KOPT-K1 (cell line): ENCODE data around the gene CTH.
"Not testable (repeated sequence)": the region's sequence is repeated elsewhere in the genome, so short reads cannot be mapped to it uniquely, and the experiment has no call there.

ENCODE experiments used
- H3K27ac ChIP-seq: fragments of 200-600 bp; sonication (generic); 2 replicates; pipeline ENCODE4 v1.5.1; 2016; ENCODE audit warnings: antibody characterized with exemption, mild to moderate bottlenecking, low read depth, low read length; ENCODE audit not compliant: poor library complexity, severe bottlenecking
- H3K36me3 ChIP-seq: fragments of 200-600 bp; sonication (generic); 2 replicates; pipeline ENCODE4 v1.5.1; 2017; ENCODE audit warnings: antibody characterized with exemption, mild to moderate bottlenecking, low read length, moderate library complexity; ENCODE audit not compliant: insufficient read depth
- H3K9me3 ChIP-seq: fragments of 200-600 bp; sonication (generic); 2 replicates; pipeline ENCODE4 v1.5.1; 2017; ENCODE audit warnings: antibody characterized with exemption, low read length, mild to moderate bottlenecking; ENCODE audit not compliant: insufficient read depth, poor library complexity, severe bottlenecking

CTH gene

DNA sequence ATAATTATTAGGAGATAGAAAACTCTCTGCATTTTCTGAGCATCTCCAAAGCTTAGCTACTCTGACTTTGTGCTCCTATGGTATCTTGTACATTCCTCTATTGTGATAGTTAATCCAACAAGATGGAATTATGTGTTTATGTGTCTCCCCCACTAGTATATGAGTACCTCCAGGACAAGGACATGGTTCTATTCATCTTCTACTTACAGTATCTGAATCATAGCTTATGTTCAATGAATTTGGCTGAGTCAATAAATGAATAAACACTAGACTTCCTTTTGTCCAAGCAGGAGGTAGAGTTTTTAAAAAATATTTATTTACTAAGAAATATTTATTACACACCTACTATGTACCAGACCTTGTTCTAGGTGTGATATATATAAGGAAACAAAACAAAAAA, 18.4 kb upstream of the CTH start:
- Histone ChIP-seq H3K36me3 (no peaks in the 10 kb centered on the region), H3K9me3 (no peaks in the 10 kb centered on the region)

DNA sequence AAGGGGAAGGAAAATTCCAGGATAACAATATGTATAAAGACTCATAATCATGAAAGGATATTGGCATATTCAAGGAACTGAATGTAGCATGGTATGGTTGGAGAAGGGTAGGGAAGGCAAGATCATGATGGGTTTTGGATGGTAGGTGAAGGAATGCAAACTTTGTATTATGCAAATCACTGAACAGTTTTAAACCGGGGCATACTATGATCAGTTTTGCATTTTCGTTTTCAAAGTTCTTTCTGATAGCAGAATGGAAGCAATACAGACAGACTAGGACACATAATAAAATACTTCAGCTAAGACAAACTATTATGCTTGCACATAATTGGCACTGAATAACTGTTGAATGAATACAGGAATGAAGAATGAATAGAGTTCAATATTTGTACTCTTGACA, 14.5 kb upstream of the CTH start:
- no peak overlapping the region for H3K27ac ChIP-seq
- H3K36me3 ChIP-seq, result no peaks in the 10 kb centered on the region
- H3K9me3 ChIP-seq, result no peaks in the 10 kb centered on the region

More for the DNA sequence above, 18.4 kb upstream of the CTH start:
- H3K27ac ChIP-seq, result no peak overlapping the region

DNA sequence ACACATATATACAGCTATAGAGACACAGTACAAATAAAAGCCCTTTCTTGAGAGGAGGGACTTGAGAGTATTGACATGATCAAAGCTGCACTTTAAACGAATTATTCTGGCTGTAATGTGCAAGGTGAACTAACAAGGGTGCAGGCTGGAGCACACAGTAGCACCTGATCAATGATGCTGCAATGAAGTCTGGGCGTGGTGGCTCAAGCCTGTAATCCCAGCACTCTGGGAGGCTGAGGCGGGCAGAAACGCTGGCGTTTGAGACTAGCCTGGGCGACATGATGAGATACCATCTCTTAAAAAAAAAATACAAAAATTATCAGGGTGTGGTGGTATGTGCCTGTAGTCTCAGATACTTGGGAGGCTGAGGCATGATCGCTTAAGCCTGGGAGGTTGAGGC, 14.1 kb upstream of the CTH start:
- H3K9me3 ChIP-seq, result no peaks in the 10 kb centered on the region
- no peaks in the 10 kb centered on the region for H3K36me3 ChIP-seq
- no peak overlapping the region for H3K27ac ChIP-seq

DNA sequence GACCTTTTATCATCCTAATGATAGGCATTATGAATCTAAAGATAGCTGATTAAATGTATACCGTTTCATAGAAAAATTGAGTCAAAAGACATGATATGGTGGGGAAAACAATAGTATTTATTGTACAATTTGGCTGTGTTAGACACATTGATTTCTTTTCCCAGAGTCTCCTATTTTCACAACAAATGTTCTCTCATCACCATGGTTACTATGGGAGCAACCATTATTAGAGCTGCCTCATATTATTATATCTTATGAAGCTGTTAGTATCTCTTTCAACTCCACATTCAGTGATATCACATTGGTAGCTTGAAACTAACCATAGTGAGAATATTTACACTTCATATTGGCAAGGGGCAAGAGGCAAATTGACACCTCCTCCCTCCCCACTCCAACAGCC, 10.7 kb upstream of the CTH start:
- no peaks in the 10 kb centered on the region for H3K9me3 ChIP-seq

DNA sequence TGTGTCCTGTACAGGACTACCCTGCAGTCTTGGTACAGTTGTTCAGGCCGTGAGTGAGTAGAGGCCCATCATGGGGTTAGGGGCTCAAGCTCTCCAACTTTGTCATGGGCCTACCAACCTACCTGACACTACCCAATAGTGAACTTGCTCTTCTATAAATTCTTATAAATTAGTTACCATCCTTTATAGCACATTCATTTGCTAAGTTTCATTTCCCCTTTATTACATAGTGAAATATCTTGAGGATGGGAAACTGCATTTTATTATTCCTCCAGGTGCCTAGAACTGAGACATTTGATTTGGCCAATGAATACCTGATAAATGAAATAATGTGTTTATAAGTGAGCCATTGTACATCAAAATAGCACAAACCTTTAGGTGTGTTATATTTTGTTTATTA, 9.1 kb upstream of the CTH start:
- Histone ChIP-seq H3K36me3 (no peaks in the 10 kb centered on the region), H3K27ac (no peak overlapping the region), H3K9me3 (no peaks in the 10 kb centered on the region)

More for the DNA sequence above, 10.7 kb upstream of the CTH start:
- Histone ChIP-seq H3K27ac (no peak overlapping the region), H3K36me3 (no peaks in the 10 kb centered on the region)

DNA sequence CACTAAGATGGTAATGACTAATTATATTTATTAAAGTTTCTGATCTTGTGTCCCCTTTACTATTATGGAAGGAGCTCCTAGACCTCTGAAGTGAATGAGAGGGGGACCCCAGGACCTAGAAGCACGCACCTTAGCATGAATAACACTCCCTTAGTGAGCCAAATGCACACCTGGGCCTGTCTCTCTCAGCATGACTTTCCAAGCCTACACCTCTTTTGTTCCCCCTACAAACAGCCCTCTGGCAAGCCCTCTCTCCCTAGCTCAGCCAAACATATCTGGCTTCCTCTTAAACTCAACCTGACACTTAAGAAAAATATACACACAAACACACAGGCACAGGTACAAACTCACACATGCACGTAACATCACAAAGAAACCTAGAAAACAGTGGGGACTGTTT, 7.3 kb upstream of the CTH start:
- no peaks in the 10 kb centered on the region for H3K36me3 ChIP-seq
- no peaks in the 10 kb centered on the region for H3K9me3 ChIP-seq
- H3K27ac ChIP-seq, result no peak overlapping the region

DNA sequence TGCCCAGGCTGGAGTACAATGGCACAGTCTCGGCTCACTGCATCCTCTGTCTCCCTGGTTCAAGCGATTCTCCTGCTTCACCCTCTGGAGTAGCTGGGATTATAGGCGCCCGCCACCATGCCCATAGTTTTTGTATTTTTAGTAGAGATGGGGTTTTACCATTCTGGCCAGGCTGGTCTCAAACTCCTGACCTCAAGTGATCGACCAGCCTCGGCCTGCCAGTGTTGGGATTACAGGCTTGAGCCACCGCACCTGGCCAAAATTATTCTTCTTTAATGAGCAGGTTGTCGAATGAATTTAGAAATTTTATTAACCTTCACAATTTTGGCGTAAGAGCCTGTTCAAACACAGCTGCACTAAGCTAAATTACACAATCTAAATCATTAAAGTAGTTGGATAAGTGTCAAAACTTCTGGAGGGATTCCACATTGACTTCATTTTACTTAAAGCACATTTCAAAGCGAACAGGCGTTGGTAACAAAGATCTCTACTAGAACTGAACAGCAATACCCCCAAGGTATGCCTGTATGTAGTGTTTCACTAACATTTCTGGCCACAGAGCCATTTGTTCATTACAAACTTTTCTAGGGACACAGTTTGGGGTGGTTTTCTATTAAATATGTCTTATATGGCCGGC, 5.2 kb upstream of the CTH start:
- Histone ChIP-seq H3K9me3 (no peaks in the 10 kb centered on the region), H3K36me3 (no peaks in the 10 kb centered on the region), H3K27ac (no peak overlapping the region)

DNA sequence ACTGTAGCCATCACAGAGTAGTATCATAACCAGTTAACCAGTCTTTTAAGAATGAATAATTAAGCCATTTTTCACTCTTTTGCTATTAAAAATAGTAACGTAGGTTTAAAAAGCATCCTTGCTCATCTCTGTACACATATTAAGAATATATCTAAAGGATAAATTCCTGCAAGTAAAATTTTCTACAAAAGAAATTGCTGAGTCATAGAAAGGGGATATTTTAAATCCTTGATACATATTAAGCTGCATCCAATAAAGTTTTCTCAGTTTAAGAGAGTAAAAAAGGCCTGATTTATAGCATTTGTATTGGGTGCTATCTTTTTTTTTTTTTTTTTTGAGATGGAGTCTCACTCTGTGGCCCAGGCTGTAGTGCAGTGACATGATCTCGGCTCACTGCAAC, 1.9 kb upstream of the CTH start:
- H3K36me3 ChIP-seq, result no peaks in the 10 kb centered on the region
- no peaks in the 10 kb centered on the region for H3K9me3 ChIP-seq
- H3K27ac ChIP-seq, result no peak overlapping the region

DNA sequence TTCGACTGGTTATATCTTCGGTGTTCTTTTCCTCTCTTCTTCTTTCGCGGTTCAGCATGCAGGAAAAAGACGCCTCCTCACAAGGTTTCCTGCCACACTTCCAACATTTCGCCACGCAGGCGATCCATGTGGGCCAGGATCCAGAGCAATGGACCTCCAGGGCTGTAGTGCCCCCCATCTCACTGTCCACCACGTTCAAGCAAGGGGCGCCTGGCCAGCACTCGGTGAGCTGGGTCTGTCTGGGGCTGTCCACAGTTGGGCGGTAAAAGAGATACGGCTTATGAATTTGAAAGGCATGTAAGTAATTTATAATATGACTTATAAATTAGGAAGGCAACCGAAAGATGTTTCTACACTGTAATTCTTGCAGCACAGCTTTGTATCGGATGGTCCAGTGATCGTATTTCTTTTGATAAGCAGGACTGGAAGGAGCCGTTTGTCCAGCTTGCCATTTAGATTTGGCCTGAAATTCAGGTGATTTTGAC, 334 bp downstream of the CTH start:
- Histone ChIP-seq H3K27ac (no peak overlapping the region), H3K9me3 (no peaks in the 10 kb centered on the region), H3K36me3 (no peaks in the 10 kb centered on the region)

DNA sequence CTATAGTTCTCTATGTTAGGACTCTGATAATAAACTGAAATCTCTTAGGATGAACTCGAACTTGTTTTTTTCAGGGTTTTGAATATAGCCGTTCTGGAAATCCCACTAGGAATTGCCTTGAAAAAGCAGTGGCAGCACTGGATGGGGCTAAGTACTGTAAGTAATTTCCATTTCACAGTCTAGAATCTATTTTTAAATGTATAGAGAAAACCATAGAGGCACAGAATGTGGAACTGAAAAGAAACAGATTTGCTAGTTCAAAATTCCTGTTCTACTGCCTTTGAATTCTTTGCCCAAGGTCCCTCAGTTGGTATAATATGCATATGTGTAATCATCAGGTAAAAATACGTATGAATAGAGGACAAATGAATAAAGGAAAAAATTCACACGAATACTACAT, 4.8 kb downstream of the CTH start:
- no peak overlapping the region for H3K27ac ChIP-seq
- no peaks in the 10 kb centered on the region for H3K36me3 ChIP-seq
- H3K9me3 ChIP-seq, result no peaks in the 10 kb centered on the region

DNA sequence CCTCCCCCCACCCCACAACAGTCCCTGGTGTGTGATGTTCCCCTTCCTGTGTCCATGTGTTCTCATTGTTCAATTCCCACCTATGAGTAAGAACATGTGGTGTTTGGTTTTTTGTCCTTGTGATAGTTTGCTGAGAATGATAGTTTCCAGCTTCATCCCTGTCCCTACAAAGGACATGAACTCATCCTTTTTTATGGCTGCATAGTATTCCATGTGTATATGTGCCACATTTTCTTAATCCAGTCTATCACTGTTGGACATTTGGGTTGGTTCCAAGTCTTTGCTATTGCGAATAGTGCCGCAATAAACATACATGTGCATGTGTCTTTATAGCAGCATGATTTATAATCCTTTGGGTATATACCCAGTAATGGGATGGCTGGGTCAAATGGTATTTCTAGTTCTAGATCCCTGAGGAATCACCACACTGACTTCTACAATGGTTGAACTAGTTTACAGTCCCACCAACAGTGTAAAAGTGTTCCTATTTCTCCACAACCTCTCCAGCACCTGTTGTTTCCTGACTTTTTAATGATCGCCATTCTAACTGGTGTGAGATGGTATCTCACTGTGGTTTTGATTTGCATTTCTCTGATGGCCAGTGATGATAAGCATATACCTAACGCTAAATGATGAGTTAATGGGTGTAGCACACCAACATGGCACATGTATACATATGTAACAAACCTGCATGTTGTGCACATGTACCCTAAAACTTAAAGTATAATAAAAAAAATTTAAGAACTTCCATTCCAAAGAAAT, 8.1 kb downstream of the CTH start:
- not testable (repeated sequence) for H3K27ac ChIP-seq, H3K36me3 ChIP-seq, H3K9me3 ChIP-seq

DNA sequence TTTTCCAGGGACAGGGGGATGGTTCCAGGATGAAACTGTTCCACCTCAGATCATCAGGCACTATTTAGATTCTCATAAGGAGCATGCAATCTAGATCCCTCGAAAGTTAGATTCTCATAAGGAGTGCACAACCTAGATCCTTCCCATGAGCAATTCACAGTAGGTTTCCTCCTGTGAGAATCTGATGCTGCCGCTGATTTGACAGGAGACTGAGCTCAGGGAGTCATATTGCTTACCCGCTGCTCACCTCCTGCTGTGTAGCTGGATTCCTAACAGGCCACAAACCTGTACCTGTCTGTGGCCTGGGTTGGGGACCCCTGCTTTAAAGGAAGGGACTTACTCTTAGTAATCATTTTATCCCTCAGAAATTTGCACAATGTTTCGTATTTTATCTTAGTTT, 9.3 kb downstream of the CTH start:
- Histone ChIP-seq H3K9me3 (no peaks in the 10 kb centered on the region), H3K27ac (no peak overlapping the region), H3K36me3 (no peaks in the 10 kb centered on the region)

DNA sequence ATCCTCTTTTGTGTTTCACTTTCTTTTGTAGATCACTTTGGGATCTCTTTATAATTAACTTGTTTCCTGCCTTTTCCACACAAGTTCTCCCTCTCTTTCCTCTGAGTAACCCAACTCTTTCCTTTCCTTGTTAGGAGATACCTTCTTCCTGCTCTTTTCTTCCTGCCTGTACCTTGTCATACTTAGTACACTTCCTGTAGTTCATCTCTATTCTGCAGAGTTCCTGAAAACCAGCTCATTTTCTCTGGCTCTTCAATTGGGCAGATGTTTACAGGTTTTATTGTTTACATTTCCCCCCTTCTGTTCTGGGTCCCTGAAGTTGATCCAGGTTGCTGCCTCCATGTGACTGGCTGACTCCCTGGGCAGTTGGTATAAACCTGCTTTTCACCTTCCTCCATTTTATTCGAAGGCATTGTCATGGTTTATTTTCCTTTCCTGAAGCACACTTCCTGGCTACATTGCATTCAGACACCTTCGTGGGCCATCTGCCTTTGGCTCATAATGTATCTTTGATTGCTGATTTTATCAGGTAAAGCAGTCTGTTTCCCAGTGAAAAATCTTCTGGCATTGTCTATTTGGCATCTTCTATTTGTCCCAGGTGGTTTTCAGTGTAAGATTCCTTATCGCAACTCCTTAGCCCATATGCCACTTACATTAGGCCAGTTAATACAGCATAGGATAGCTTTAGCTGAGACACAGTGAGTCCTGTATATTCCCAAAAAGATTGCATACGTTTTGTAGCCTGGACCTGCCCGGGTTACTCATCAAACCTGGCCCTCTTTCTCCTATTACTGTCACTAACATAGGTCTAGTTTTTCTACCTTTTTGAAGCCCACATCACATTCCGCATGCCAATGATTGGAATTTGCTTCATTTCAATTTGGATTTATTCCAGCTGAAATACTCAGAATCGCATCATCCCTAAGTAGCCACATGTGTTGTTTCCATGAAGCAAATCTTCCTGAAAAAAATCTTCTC, 15.4 kb downstream of the CTH start:
- H3K27ac ChIP-seq, result no peak overlapping the region
- no peaks in the 10 kb centered on the region for H3K9me3 ChIP-seq
- H3K36me3 ChIP-seq, result no peaks in the 10 kb centered on the region

DNA sequence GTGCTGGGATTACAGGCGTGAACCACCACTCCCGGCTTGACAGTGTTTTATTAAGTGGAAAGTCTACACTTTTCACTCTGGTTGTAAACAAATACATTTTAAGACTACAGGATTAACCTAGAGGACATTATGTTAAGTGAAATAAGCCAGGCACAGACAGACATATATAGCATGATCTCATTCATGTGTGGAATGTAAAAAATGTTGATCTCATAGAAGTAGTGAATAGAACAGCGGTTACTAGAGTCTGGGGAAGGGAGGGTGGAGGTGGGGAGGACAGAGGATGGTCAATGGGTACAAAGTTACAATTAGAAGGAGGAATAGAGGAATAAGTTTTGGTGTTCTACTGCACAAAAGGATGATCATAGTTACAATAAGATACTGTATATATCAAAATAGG, 16.9 kb downstream of the CTH start:
- Histone ChIP-seq H3K9me3 (no peaks in the 10 kb centered on the region), H3K36me3 (no peaks in the 10 kb centered on the region), H3K27ac (no peak overlapping the region)

DNA sequence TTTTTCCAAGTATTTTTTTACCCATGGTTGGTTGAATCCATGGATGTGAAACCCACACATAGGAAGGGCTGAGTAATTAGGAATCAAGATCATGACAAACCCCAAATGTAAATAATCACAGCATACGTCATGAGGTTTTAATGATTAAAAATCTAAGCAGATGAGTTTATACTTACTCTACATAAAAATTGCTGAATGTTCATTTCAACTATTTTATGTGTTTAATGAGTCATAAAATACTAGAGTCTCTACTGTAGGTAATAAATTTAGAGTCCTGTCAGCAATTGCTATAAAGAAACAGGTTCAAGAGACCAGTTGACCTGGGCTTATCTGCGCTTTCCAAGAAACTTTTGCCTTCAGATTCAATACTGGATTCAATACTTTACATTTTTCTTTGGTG, 18.2 kb downstream of the CTH start:
- no peaks in the 10 kb centered on the region for H3K9me3 ChIP-seq
- H3K36me3 ChIP-seq, result no peaks in the 10 kb centered on the region
- H3K27ac ChIP-seq, result no peak overlapping the region
